ES-I3 (cell line): ENCODE measurements around the gene KNSTRN.
A peak's percentile ranks its signal among the peaks of the same experiment; 100 is the strongest.

Source experiments
- H3K36me3 ChIP-seq: 2 replicates; pipeline ENCODE4 v1.6.1; 2013; ENCODE audit warnings: mild to moderate bottlenecking, low read length, control low read depth, moderate library complexity; ENCODE audit not compliant: insufficient read depth
- H3K4me1 ChIP-seq: 2 replicates; pipeline ENCODE4 v1.6.1; 2013; ENCODE audit warnings: mild to moderate bottlenecking, control low read depth, low read length; ENCODE audit not compliant: insufficient read depth
- H3K9ac ChIP-seq: 2 replicates; pipeline ENCODE4 v1.6.1; 2013; ENCODE audit warnings: low read depth, mild to moderate bottlenecking, low read length, moderate library complexity
- H3K9me3 ChIP-seq: 2 replicates; pipeline ENCODE4 v1.6.1; 2013; ENCODE audit warnings: mild to moderate bottlenecking, low read length, moderate library complexity; ENCODE audit not compliant: control insufficient read depth, insufficient read depth

Gene KNSTRN

DNA sequence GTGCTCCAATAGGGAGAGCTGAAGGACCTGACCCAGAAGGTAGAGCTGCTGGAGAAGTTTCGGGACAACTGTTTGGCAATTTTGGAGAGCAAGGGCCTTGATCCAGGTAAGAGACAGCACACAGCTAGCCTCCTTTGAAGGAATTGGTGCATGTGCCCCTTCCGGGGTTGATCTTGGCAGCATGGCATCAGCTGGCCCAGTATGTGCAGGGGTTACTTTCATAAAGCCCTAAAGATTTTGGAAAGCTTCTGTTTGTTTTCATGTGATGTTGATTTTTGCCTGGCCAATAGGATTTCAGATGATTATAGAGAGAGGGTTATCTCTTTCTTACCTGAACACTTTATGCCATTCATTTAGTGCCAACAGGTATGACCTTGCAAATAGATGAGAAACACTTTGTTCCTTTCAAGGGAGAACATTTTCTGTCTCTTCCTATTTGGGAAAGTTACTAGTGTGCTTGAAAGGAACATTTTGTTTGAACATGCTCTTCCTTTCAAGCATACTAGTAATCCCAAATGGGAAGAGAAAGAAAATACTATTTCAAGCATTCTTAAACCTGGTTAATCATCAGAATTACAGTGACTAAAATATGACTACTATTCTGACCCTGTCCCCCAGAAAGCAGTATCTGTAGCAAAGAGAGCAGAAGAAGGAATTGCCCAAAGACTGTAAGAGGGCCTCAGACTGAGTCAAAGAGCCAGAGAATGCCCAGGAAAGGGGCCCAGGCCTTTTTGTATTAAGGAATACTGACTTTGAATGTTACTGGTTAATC lies 7.5 kb downstream of the KNSTRN start:
- peaks cover 4% of the 10 kb centered on the region for H3K9me3 ChIP-seq
- H3K4me1 ChIP-seq: no peaks in the 10 kb centered on the region
- H3K9ac ChIP-seq: no peak overlapping the region
- peaks cover 53% of the 10 kb centered on the region for H3K36me3 ChIP-seq

DNA sequence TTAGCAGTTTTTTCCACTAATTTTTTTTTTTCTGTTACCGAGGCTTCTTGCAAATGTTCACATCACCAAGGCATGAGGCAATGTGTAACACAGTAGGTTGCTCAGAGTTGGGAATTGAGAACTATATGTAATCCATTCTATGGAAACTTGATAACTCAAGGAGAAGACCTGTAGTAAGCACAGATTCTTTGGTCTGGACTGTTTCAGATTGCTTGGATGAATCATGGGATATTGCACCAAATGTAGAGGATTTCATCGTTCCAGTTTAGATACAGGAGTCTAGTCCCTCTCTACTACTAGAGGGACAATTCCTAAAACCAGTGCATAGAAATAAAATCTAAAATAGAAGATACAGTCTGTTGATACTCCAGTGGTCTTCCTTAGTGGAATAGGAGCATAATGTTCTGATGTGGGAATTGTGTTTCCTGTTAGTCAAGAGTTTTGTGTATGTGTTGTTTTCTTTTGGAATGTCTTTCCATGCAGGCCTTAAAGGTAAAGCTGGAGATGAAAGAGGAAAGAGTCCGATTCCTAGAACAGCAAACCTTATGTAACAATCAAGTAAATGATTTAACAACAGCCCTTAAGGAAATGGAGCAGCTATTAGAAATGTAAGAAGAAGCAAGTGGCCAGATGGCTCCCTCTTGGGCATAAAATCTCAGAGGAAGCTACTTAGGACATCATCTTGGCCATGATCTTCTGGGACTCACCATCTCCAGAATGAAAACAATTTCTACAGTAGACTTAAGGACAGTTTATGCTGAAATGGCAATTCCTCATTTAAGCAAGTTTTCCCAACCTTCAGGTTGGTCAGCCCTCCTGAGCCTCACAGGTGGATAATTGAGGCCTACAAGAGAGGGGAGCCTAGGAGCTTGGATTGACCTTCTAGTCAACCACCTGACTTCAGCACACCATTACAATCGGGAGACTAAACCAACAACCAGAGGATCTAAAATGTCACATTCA lies 10.7 kb downstream of the KNSTRN start:
- Histone ChIP-seq H3K36me3 (peaks cover 29% of the 10 kb centered on the region), H3K9me3 (no peaks in the 10 kb centered on the region), H3K9ac (no peak overlapping the region), H3K4me1 (no peaks in the 10 kb centered on the region)

- H3K4me1 ChIP-seq: no peaks in the 10 kb centered on the region
- no peaks in the 10 kb centered on the region for H3K9me3 ChIP-seq
- no peak overlapping the region for H3K9ac ChIP-seq
- H3K36me3 ChIP-seq: peaks cover 9% of the 10 kb centered on the region
Observed at GRCh38 chr15:40397688-40398412, 15.3 kb downstream of the KNSTRN start.

- Histone ChIP-seq H3K9me3 (no peaks in the 10 kb centered on the region), H3K9ac (no peak overlapping the region), H3K4me1 (no peaks in the 10 kb centered on the region), H3K36me3 (peaks cover 5% of the 10 kb centered on the region)
Observed at GRCh38 chr15:40398413-40398873, 15.9 kb downstream of the KNSTRN start.

- Histone ChIP-seq H3K36me3 (no peaks in the 10 kb centered on the region), H3K9me3 (no peaks in the 10 kb centered on the region), H3K9ac (no peak overlapping the region), H3K4me1 (no peaks in the 10 kb centered on the region)
Observed at GRCh38 chr15:40399370-40399769, 16.8 kb downstream of the KNSTRN start.

GRCh38 chr15:40405501-40406381 lies 23.2 kb downstream of the KNSTRN start, which contains the start of gene IVD:
TSS of gene IVD (plus strand) at chr15:40405795. CDS start at chr15:40405828, 33 bp downstream.
- H3K36me3 ChIP-seq: peaks cover 13% of the 10 kb centered on the region
- peak within 1 kb of the TSS; percentile 84 for H3K9ac ChIP-seq
- H3K9me3 ChIP-seq: no peaks in the 10 kb centered on the region
- no peaks in the 10 kb centered on the region for H3K4me1 ChIP-seq

- Histone ChIP-seq H3K9ac (no peak overlapping the region), H3K36me3 (peaks cover 20% of the 10 kb centered on the region), H3K9me3 (no peaks in the 10 kb centered on the region), H3K4me1 (no peaks in the 10 kb centered on the region)
Observed at GRCh38 chr15:40407330-40407990, 24.9 kb downstream of the KNSTRN start.

GRCh38 chr15:40409366-40409765 lies 26.8 kb downstream of the KNSTRN start:
- no peak overlapping the region for H3K9ac ChIP-seq
- H3K36me3 ChIP-seq: peaks cover 31% of the 10 kb centered on the region
- no peaks in the 10 kb centered on the region for H3K4me1 ChIP-seq
- H3K9me3 ChIP-seq: no peaks in the 10 kb centered on the region

DNA sequence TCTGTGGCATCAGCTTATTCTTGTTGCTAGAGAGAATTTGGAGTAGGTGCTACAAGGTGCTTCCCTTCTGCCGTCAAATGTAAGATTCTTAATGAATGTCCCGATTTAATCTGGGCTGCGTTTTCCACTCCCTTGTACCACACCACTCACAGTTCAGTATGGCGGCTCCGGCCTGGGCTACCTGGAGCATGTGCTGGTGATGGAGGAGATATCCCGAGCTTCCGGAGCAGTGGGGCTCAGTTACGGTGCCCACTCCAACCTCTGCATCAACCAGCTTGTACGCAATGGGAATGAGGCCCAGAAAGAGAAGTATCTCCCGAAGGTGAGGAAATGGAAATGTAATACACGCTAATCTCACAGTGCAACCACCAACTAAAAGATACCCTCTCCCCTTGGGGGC lies 28.0 kb downstream of the KNSTRN start:
- Histone ChIP-seq H3K9me3 (no peaks in the 10 kb centered on the region), H3K36me3 (peaks cover 33% of the 10 kb centered on the region), H3K9ac (no peak overlapping the region), H3K4me1 (no peaks in the 10 kb centered on the region)

- Histone ChIP-seq H3K4me1 (no peaks in the 10 kb centered on the region), H3K9me3 (no peaks in the 10 kb centered on the region), H3K9ac (no peak overlapping the region), H3K36me3 (peaks cover 38% of the 10 kb centered on the region)
Observed at GRCh38 chr15:40412095-40412759, 29.7 kb downstream of the KNSTRN start.

DNA sequence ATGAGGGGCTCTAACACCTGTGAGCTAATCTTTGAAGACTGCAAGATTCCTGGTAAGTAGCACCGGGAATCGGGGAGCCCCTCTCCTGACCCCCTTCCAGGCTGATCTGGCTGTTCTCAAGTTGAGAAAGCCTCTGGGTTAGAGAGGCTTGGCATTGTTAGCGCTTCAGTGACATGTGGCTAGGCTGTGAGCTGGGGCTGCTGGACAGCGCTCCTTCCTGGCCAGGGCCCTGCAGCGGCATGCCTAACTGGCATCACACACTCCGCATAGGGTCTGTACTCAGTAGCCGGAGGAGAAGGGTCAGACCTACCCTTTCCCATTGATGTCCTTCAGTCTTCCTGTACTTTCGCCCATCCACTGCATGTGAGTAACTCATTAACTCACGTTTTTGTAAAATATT lies 30.5 kb downstream of the KNSTRN start:
- H3K9ac ChIP-seq: no peak overlapping the region
- H3K36me3 ChIP-seq: peaks cover 35% of the 10 kb centered on the region
- H3K9me3 ChIP-seq: no peaks in the 10 kb centered on the region

DNA sequence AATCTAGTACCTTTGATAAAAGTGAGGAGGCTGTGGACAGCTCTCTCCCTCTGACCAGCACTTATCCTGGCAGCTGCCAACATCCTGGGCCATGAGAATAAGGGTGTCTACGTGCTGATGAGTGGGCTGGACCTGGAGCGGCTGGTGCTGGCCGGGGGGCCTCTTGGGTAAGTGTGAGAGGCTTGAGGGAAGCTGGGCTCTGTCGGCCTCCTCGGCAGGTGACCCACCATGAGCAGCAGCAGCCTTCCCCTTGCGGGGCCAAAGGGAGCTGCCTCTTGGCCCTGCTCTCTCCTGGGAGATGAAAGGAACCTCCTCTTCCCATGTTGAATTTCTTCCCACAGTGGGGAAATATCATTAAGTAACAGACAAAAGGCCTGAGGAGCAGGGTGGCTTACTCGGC lies 32.3 kb downstream of the KNSTRN start:
- peaks cover 33% of the 10 kb centered on the region for H3K36me3 ChIP-seq
- H3K9ac ChIP-seq: no peak overlapping the region
- no peaks in the 10 kb centered on the region for H3K4me1 ChIP-seq
- no peaks in the 10 kb centered on the region for H3K9me3 ChIP-seq

More for the DNA sequence above, 30.5 kb downstream of the KNSTRN start:
- no peaks in the 10 kb centered on the region for H3K4me1 ChIP-seq
